DND-41 (cell line): ENCODE data around the gene TBC1D22A.

Experiments used
- EZH2 ChIP-seq: IDR thresholded peaks from 3 replicates; pipeline ENCODE4 v1.6.1; 2012; ENCODE audit warnings: borderline replicate concordance, low read depth, mild to moderate bottlenecking, moderate library complexity, low read length, inconsistent platforms; ENCODE audit not compliant: severe bottlenecking
- TF ChIP-seq, protein P1 (sequence below): IDR thresholded peaks from 2 replicates; pipeline ENCODE4 v1.5.1; 2012; ENCODE audit warnings: borderline replicate concordance, low read length, moderate library complexity, mild to moderate bottlenecking; ENCODE audit not compliant: poor library complexity, severe bottlenecking; ENCODE audit errors: extremely low read depth

GRCh38 chr22:46969961-46970360 is 207.5 kb downstream of the TBC1D22A start:
- TF ChIP-seq, protein P1, sequence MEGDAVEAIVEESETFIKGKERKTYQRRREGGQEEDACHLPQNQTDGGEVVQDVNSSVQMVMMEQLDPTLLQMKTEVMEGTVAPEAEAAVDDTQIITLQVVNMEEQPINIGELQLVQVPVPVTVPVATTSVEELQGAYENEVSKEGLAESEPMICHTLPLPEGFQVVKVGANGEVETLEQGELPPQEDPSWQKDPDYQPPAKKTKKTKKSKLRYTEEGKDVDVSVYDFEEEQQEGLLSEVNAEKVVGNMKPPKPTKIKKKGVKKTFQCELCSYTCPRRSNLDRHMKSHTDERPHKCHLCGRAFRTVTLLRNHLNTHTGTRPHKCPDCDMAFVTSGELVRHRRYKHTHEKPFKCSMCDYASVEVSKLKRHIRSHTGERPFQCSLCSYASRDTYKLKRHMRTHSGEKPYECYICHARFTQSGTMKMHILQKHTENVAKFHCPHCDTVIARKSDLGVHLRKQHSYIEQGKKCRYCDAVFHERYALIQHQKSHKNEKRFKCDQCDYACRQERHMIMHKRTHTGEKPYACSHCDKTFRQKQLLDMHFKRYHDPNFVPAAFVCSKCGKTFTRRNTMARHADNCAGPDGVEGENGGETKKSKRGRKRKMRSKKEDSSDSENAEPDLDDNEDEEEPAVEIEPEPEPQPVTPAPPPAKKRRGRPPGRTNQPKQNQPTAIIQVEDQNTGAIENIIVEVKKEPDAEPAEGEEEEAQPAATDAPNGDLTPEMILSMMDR = no peak
- no peak for TF ChIP-seq EZH2
